HG03135 (cell line): ENCODE data around the gene C15orf62.

Experiments
- ATAC-seq: cut with Tn5 transposase; IDR thresholded peaks from one replicate; pipeline ENCODE4 v1.9.1; 2021; ENCODE audit warnings: mild to moderate bottlenecking, moderate library complexity; ENCODE audit not compliant: unreplicated experiment

The C15orf62 gene

DNA sequence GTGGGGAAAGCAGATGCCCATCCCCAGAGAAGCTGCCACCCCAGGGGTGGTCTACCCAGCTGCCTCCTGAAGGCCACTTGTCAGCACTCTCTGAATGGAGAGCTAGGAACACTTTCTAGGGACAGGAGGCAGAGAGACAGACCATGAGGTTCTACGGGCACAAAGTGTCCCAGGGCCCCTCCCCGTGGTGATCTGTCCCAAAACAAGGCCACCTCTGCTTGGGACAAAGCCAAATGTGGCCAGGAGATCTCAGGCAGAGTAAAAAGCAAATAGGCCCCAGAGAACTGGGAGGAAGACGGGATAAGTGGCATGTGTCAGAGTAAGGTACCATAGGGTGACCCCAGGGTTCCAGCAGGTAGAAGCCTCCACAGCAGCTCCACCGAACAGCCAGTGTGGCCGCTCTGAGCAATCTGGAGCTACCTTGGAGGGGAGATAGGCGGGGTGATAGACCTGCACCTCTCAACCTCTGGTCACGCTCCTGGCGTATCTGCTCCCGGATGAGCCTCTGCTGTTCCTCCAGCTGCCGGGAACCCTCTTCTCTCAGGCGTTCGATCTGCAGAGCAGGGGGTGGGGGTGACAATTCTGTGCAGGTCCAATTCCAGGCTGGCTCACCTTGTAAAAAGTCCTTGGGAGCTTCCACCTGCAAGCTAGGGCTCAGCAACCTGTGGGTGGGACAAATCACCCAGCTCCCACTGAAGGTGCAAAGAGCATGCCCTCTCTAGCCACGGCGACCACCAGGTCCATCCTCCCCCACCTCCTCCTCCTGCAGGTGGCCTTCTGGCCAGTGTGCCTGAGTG lies 6.2 kb downstream of the C15orf62 start:
- no peak for ATAC-seq

DNA sequence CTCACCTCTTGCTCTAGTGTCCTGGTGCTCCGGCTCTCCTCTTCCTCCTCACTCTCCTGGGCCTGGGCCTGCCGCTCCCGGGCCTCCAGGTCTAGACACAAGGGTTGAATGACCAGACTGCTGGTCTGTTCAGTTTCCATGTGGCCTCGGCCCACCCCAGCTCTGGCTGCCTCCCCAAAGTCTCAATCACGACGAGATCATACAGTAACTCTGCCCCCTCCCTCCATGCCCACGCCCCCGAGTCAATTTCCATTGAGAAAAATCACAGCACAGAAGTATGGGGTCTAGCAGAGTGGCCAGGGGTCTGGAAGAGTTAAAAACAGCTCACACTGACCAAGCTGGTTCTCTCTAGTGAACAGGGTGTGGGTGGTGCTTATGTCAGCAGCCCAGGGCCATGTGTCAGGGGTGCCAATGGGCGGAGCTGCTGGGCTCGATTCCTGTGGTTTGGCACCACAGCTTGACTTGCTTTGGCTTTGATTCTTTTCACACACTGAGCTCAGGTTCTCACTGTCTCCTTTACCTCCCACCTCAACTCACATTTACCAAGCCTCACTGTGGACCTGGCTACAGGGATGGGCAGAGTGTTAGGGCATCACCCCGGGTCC lies 6.9 kb downstream of the C15orf62 start:
- no peak for ATAC-seq

DNA sequence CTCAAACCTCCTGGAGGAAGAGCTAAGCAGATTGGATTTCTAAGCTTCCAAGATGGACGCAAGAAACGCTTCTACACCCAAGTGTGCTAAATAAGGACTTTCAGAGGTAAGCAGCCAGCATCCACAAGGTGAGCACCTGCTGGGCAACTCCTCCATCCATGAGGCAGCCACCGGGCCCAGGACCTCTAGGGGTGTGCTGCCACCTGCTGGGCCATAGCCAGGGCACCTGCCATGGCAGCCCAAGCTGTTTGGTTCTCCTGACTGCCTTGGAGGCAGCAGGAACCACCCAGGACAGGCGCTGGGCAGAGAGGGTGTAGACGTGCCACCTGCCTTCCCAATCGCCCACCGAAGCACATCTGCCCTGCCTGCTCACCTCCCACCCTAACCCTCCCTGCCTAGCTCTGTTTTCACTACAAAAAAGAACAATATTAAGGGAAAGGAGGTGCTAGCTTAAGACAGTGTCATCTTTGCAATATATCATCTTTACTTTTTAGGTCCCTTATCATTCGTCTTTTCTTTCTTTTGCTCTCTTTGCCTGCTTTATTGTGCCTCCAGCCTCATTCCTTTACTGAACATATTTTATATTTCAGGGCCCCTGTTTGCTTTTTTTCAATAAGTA lies 12.9 kb downstream of the C15orf62 start:
- ATAC-seq, result peak; percentile 62

DNA sequence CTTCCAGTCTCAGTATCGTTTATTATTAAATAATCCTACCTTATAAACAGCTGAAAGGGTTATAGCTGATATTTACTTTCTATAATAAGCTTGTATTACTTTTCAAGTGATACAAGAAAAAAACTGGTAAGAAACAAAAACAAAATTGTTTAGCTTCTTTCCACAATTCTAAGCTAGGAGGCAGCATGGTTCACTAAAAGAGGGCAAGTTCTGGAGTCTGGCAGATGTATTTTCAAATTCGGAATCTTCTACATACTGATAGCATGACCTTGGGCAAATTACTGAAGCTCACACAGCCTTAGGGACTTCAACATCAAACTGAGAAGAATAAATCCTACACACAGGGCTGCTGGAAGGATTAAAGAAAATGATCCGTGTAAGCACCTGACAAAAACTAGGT lies 15.4 kb downstream of the C15orf62 start:
- no peak for ATAC-seq

DNA sequence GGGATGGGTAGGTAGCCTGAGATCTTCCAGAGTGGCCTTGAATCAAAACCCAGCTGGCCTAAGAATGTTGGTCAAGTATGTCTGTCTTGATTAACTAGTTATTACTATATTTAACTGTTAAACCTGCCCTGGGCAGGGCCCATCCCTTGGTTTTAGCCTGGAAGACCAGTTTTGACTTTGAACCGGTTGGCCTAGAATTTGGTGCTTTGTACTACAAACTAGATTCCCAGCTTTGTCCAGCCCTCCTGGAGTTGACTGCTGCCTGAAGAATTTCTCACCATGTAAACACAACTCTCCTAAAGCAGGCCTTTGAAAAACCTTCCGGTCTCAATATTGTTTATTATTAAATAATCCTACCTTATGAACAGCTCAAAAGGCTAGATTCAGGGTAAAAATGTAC lies 16.0 kb downstream of the C15orf62 start:
- ATAC-seq, result no peak

DNA sequence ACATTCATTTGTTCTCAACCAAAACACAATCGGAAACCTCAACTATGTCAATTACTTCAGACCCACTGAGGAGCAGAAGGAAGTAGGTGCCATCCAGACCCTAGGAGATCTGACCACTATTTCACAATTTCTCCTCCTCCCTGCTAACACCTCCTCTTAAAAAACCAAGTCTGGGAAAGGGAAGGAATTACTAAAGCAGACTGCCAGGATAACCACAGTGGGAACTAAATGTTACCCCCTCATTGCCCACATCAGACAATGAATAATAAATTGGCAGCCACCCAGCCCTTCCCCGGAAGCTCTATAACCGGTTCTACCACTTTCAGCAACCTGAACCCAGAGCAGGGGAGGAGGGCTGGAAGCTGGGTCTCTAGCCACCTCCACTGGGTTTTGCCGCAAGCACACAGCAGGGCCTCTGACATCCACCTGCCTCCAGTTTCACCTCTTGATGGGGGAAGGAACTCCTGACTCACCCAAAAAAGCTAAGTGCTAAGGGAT lies 17.6 kb downstream of the C15orf62 start:
- ATAC-seq, result no peak

DNA sequence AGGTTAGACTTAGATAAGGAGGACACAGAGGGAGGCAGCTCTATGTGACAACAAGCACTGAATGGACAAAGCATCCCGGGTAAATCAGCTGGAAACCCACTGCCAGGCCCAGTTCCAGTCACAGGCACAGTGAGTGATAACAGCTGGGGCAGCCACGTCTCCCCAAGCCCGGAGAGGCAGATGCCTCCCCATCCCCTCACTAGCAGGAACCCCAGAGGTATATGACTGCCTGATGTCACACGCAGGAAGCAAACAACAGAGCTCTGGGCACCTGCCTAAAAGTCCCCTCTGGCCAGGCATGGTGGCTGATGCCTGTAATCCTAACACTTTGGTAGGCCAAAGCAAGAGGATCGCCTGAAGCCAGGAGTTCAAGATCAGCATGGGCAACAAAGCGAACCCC lies 18.2 kb downstream of the C15orf62 start:
- ATAC-seq, result no peak

DNA sequence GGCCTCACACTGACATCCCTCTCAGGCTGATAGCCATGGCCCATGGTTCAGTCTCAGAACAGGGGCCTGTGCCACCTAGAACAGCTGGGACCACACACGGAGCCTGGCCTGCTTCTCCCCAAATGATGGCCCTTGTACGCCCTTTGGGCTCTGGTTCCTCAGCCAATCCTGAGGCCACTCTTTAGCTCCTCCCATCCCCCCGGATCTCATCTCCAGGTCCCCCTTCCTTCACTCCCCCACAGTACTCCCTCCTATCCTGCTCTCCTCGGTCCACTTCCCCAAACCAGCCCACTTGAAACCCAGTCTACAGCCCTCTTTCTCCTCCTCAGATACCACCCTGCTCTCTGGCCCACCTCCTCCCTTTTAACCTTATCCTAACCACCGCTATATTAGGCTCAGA lies 19.3 kb downstream of the C15orf62 start:
- ATAC-seq, result no peak

DNA sequence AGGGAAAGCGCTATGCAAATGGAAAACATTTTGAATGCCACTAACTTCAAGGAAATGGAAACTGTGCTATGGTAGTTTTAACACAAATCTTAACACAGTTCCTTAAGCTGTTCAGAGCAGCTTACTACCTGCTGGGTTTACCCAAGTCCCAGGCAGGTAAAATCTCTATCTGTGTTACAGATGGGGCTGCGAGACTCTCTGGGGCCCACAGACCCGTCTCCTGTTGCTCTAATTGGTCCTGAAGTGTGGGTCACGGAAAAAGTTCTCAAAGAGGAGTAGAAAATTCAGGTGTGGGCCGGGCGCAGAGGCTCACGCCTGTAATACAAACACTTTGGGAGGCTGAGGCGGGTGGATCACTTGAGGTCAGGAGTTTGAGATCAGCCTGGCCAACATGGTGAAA lies 20.2 kb downstream of the C15orf62 start:
- no peak for ATAC-seq

DNA sequence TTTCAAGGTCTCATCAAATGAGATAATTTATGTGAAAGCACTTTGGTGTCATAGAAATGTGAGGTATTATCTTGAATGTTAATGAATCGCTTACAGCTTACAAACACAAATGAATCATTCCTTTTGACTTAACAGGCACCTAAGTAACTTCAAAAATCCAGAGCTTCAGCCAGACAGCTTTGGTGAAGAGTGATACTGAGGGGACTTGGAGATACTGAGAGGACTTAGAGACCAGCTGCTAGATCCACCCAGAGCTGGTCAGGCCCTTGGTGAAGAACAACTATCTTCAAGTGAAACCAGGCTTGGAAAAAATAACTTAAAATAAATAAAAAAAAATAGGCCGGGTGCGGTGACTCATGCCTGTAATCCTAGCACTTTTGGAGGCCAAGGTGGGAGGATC lies 20.9 kb downstream of the C15orf62 start:
- no peak for ATAC-seq

DNA sequence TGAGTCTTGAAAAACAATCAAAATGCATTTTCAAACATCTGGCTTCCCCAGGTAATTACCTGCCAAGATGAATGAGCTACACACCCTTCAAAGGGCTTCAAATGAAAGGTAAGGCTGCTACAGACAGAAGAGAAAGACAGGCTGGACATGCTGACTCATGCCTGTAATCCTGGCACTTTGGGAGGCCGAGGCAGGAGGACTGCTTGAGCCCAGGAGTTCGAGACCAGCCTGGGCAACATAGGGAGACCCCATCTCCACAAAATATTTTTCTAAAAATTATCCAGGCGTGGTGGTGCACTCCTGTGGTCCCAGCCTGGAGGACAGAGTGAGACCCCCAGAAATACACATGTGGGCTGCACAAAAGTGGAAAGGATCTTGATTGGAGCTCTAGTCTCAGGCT lies 22.6 kb downstream of the C15orf62 start:
- no peak for ATAC-seq

DNA sequence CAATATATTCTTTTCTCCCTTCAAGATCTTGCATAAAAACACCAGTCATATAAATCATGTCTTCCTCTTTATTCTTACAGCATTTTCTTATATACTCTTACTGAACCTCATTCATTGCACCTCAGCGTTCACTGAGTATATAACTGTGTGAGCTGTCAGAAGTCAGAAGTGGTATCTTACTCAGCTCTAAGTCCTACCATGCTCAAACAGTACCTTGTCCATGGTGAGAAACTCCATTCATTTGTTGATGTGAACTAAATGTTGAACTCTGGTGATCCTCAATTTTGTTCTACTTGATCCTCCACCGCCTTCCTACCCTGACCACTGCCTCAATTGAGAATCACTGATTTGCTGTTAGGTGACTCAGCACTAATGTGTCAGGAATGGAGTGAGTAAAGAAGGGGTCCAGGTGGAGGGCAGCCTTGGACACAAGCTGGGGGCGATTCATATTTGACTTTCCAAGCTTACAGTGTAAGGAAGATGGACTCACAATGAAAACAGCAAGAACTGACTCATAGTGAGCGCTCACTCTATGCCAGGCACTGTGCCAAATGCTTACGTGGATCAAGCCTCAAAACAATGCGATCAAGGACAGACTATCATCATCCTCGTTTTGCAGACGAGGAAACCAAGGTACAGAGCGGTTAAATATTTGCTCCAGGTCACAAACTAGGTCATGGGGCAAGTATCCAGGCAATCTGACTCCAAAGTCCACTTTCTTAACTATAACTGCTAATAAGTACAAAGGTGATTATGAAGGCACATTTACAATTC lies 23.6 kb downstream of the C15orf62 start:
- ATAC-seq, result no peak

DNA sequence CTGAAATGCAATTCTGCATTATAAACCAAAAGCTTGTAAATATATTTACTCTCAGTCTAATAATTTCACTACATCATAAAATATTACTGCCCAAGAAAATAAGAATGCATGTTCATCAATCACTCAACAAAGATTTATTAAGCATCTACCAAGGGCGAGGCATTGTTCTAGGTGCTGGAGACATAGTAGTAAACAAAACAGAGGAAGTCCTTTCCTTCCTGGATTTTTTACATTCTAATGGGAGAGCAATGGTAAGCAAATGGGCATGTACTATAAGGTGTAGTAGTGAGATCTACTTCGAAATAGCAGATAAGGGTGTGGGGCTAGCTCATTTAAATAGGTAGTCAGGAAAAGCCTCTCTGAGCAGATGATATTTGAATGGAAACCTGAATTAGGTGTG lies 26.3 kb downstream of the C15orf62 start:
- no peak for ATAC-seq

DNA sequence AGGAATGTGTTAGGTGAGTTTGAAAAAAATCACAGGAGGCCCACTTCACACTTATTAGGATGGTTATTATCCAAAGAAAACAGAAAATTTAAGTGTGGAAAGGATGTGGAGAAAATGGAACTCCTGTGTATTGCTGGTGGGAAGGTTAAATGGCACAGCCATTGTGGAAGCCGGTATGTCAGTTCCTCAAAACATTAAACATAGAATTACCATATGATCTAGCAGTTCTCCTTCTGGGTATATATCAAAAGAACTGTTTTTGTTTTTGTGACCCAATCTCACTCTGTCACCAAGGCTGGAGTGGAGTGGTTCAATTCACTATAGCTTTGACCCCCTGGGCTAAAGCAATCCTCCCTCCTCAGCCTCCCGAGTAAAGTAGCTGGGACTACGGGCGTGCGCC lies 26.7 kb downstream of the C15orf62 start:
- ATAC-seq, result no peak

DNA sequence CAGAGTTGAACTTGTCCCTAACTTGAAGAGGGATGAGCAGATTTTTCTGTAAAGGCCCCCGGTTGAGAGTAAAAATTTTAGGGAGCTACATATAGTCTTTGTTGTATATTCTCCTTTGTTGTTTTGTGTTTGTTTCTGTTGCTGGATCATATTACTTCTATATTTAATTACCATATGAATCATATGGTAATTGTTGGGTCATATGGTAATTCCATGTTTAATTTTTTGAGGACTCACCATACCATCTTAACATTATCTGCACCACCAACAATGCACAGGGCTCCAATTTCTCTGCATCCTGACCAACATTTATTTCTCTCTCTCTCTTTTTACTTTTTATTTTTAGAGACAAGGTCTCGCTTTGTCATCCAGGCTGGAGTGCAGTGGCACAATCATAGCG lies 29.7 kb downstream of the C15orf62 start:
- ATAC-seq, result no peak

DNA sequence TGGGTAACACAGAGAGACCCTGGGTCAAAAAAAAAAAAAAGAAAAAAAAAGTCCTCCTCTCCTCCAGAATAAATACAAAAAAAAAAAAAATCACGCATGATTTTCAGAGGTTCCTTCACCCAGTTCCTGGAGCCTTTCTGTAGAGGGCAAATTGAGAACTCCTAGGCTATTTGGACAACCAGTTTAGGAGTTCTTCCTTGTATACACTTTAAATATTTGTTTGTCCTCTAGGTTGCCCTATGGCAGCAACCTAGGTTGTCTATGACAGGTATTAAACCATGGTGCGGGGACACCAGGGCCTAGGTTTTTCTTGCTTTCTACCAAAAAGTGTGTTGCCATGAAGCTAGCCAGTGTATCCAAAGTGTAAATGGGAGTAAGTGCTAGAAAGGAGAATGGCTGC lies 33.3 kb downstream of the C15orf62 start:
- ATAC-seq, result no peak

DNA sequence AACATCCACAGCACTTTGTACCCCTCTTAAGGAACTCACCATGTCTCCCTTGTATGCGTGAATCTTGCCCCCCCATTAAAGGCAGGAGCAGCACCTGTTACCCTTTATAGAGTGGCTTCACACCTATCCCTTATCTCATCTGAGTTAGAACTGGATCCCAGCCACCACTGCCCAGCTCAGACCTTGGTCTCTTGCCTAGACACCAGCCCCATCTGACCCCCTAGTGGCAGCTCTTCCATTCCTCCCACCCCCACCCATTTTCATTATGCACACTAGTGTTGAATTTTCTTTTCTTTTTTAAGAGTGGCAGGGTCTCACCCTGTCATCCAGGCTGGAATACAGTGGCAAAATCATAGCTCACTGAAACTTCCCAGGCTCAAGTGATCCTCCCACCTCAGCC lies 33.9 kb downstream of the C15orf62 start:
- no peak for ATAC-seq

DNA sequence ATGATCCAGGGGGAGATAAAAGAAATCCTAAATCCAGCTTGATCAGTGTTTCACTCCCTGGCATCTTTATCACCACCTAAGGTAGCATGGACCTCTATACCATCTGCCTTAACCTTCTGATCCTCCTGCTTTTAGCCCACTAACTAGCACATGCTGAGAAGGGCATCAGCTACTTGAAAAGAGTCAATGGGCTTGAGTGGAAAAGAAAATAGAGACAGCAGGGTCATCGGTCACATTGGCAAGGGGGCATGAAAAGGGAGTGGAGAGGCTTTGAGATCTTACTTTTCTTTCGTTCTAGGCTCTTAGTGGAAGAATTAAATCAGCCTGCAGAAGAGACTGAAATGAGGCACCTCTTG lies 36.9 kb downstream of the C15orf62 start:
- ATAC-seq, result no peak

DNA sequence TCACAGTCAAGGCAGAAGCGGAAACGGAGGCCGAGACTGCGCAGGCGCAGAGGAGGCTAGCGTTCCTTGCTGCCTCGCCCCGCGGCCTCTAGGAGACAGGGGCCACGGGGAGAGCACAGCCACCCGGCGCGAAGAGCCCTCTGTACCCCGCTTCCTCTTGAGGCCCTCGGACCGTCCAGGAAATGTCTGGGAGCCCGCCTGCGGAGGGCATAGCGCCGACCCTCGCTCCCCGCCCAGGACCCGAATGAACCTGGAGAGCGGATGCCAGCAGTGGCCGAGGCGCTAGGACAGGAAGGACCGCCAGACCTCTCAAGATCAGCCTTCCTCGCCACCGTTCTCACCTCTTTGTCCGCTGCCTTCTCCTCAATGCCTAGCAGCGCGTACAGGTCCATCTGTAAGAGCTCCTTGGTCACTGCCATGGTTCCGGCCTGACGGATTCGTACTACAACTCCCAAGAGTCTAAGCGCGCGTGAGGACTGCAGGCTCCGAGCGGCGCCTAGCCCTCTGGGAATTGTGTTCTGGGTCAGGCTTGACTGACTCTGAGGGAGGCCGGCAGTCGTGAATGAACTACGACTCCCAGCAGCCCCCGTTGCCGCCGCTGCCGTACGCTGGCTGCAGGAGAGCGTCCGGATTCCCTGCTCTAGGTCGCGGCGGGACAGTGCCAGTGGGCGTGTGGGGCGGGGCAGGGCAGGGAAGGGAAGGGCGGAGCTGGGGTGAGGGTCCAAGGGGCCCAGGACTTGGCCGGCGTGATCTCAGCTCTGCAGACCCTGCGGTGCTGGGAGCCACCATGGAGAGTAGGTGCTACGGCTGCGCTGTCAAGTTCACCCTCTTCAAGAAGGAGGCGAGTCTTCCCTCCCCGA lies 37.5 kb downstream of the C15orf62 start, which contains the start of the genes DNAJC17 and ZFYVE19:
Gene DNAJC17, minus strand, starts transcription at position 446 of the 860 bp plus-strand sequence. Its CDS starts 27 bp downstream, at position 419.
Gene ZFYVE19, plus strand, starts transcription at position 62 of the 860 bp plus-strand sequence. Its CDS starts 501 bp downstream, at position 563.
- ATAC-seq, result peak; percentile 92

DNA sequence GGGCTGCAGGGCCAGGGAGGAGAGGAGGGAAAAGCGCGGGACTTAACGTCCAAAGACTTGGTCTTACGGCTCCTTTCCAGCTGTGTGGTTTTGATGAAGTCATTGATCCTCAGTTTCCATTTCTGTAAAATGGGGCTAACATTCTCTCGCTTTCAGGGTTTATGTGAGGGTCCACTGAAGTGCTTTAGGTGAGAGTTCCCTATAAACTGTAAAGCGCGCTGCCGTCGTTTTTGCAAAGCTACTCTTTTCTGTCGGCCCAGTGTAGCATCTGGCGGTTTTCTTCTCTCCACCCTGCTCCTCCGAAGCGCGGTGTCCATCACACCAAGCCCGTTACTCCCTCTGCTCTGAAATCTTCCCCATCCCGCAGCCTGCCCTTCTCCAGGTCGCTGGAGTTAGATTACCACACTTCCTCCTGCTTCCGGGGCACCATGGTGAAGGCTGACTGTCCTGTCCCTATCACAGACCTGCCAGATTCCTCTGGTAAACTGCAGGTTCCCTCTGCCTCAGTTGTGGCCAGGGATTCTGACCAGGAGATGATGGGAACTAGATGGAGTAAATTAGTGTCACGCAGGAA lies 38.2 kb downstream of the C15orf62 start:
- no peak for ATAC-seq
